ENCODE data around the gene ZNF799.
"Not testable (repeated sequence)": the region's sequence is repeated elsewhere in the genome, so short reads cannot be mapped to it uniquely, and the experiment has no call there.

The ZNF799 gene

GRCh38 chr19:12362236-12362635 is 38.8 kb downstream of the ZNF799 start:
- not testable (repeated sequence) for DNase-seq

DNA sequence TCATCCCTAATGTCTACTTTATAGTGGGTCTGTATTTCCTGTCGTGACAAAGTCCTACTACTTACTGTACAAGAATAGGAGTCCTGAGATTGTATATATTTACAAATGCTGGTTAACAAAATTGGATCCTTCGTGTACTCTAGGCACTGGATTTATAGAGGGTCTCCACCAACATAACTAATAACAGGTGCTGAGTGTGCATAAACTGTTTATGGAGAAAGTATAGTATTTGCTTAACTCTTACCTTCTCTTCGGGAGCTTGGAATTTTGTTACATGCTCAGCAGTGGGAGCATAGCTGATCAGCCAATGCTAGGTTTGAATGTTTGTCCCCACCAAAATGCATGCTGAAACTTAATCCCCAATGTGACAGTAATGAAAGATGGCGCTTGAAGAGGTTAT is 47.7 kb downstream of the ZNF799 start:
- no peak for DNase-seq

DNA sequence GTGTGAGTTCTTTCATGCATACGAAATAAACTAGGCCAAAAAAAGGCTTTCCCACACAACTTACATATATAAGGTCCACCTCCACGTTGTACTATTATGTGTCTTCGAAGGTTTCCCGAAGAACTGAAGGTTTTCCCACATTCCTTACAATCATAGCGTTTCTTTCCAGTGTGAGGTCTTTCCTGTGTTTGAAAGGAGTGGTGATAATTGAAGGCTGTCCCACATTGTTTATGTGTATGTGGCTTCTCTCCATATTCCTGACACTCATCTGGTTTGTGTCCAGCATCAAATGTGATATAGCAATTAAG is 50.2 kb downstream of the ZNF799 start:
- DNase-seq, result no peak

- DNase-seq, result no peak
Measured at GRCh38 chr19:12350185-12350889, 50.7 kb downstream of the ZNF799 start.

- no peak for DNase-seq
Measured at GRCh38 chr19:12346896-12347295, 54.2 kb downstream of the ZNF799 start.

- no peak for DNase-seq
Measured at GRCh38 chr19:12345197-12345596, 55.9 kb downstream of the ZNF799 start.
